Kidney (tissue), 14 donors: ENCODE results near the gene NR6A1. TPM values are rescaled to one million over a fixed set of nuclear protein-coding genes. Genes with fewer than 3 reads are reported as not detected.

Experiments used
- DNase-seq, 5 donors: peaks; one replicate each; pipeline ENCODE4 v3.0.0-alpha.2; 2013 to 2020
- FAIRE-seq: peaks from 2 replicates; lab custom pipeline; 2012; peaks lifted over from hg19 to GRCh38; lab: Jason Lieb, UNC
- H3K27ac ChIP-seq, 2 donors: one replicate each; pipeline ENCODE4 v1.7.0; 2013; ENCODE audit warnings: low read depth in 2 of 2, low read length in 2 of 2, inconsistent platforms in 1 of 2
- H3K27me3 ChIP-seq: one replicate; pipeline ENCODE4 v1.7.1; 2013; ENCODE audit warnings: low read length, inconsistent platforms; ENCODE audit not compliant: control insufficient read depth, insufficient read depth
- H3K36me3 ChIP-seq, 3 donors: one replicate each; pipeline versions ENCODE4 v1.7.0 to v1.7.1; 2013; ENCODE audit warnings: low read length in 3 of 3, control low read depth in 1 of 3, inconsistent platforms in 1 of 3; ENCODE audit not compliant: insufficient read depth in 3 of 3, control insufficient read depth in 2 of 3
- H3K4me1 ChIP-seq, 3 donors: one replicate each; pipeline versions ENCODE4 v1.7.0 to v1.7.1; 2013; ENCODE audit warnings: low read length in 3 of 3, inconsistent platforms in 1 of 3, low read depth in 1 of 3; ENCODE audit not compliant: control insufficient read depth in 2 of 3, insufficient read depth in 2 of 3
- H3K4me3 ChIP-seq, 3 donors: one replicate each; pipeline versions ENCODE4 v1.7.0 to v1.8.1; 2013; ENCODE audit warnings: low read length in 3 of 3, control low read depth in 1 of 3, inconsistent platforms in 1 of 3
- H3K9ac ChIP-seq, 3 donors: one replicate each; pipeline versions ENCODE4 v1.7.0 to v1.7.1; 2013; ENCODE audit warnings: low read length in 3 of 3, control low read depth in 1 of 3, inconsistent platforms in 1 of 3
- H3K9me3 ChIP-seq, 3 donors: one replicate each; pipeline versions ENCODE4 v1.7.0 to v1.7.1; 2013; ENCODE audit warnings: low read length in 3 of 3, control low read depth in 1 of 3, inconsistent platforms in 1 of 3; ENCODE audit not compliant: control insufficient read depth in 2 of 3, insufficient read depth in 1 of 3
- intact Hi-C: fragments of 100-400 bp; cut with DNase I; formaldehyde crosslinking; loops from one replicate; pipeline ENCODE4 v1.11.1; 2022
- polyA plus RNA-seq: library from polyadenylated mRNA; stranded (reverse); fragments of 350-450 nt; fragmentation: Illumina TruSeq; extraction: RNeasy Lipid Tissue Mini Kit (QIAGEN cat#74804); gene quantifications from one replicate; pipeline ENCODE4 v1.2.3, GENCODE V29; 2014; ENCODE audit warnings: low read depth, low replicate concordance; ENCODE audit not compliant: insufficient read depth
- total RNA-seq: library from RNA; stranded (reverse); fragmentation: NEBNext Ultra II Directional; extraction: Animal tissue kit (Norgen Biotek cat#: 25700); gene quantifications from one replicate; pipeline ENCODE4 v1.2.1, GENCODE V29; 2021
- TF ChIP-seq, protein P1 (sequence below): IDR thresholded peaks from 3 replicates; pipeline ENCODE4 v1.5.1; 2012; ENCODE audit warnings: mild to moderate bottlenecking, moderate library complexity, borderline replicate concordance; ENCODE audit not compliant: insufficient read depth; ENCODE audit errors: extremely low read depth
- donor health status: control.
- donor health status: control.
- donor health status: control.
- donor health status: control.
- donor health status: control.
- donor health status: DM: yes; HTN: yes; CAD: no.
- donor health status: Normal renal cell carcinoma (clear cell type).

NR6A1 gene
- total and polyA plus RNA-seq, 2 donors from 2014 or later = 1.2 to 3.5 TPM

DNA sequence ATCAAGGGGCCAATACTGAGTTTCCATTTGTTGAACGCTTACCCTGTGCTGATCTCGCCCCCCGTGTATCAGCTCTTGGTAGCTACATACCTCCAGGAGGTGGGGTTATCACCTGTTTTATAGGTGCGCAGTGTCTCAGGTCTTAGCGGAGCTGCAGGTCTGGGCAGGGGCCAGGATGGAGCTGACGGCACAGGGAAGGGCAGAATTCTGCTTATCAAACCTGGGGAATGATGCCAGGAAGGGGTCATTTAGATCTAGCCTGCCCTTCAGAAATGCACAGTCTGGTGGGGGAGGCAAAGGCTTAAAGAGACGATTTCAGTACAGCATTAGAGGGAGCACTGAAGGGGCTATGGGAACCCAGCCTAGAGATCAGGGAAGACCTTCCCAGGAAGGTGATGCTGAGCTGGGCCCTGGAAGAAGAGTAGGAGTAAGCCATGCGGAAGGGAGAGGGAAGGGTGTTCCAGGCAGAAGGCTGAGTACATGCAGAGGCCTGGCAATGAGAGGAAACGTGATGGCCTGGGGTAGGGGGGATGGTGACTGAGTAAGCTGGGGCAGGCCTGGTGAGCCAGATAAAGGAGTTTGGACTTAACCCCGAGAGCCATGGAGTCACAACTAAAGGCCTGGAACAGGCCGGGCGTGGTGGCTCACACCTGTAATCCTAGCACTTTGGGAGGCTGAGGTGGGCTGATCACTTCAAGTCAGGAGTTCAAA is 37.3 kb upstream of the NR6A1 start:
- DNase-seq (no peak), FAIRE-seq (no peak)
- H3K4me3 ChIP-seq = no peak overlapping the region
- H3K9me3 ChIP-seq = no peaks in the 10 kb centered on the region
- H3K9ac ChIP-seq = no peak overlapping the region
- no peak overlapping the region for H3K27ac ChIP-seq
- H3K4me1 ChIP-seq = no peaks in the 10 kb centered on the region
- H3K27me3 ChIP-seq = no peaks in the 10 kb centered on the region
- H3K36me3 ChIP-seq = no peaks in the 10 kb centered on the region
- intact Hi-C loops = no loop called here
- TF ChIP-seq, protein P1, sequence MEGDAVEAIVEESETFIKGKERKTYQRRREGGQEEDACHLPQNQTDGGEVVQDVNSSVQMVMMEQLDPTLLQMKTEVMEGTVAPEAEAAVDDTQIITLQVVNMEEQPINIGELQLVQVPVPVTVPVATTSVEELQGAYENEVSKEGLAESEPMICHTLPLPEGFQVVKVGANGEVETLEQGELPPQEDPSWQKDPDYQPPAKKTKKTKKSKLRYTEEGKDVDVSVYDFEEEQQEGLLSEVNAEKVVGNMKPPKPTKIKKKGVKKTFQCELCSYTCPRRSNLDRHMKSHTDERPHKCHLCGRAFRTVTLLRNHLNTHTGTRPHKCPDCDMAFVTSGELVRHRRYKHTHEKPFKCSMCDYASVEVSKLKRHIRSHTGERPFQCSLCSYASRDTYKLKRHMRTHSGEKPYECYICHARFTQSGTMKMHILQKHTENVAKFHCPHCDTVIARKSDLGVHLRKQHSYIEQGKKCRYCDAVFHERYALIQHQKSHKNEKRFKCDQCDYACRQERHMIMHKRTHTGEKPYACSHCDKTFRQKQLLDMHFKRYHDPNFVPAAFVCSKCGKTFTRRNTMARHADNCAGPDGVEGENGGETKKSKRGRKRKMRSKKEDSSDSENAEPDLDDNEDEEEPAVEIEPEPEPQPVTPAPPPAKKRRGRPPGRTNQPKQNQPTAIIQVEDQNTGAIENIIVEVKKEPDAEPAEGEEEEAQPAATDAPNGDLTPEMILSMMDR = no peak

- H3K36me3 ChIP-seq = no peaks in the 10 kb centered on the region
- H3K27ac ChIP-seq = no peak overlapping the region
- H3K27me3 ChIP-seq = no peaks in the 10 kb centered on the region
- no peak overlapping the region for H3K9ac ChIP-seq
- TF ChIP-seq, protein P1 = no peak
- H3K9me3 ChIP-seq = no peaks in the 10 kb centered on the region
- intact Hi-C loops = no loop called here
- DNase-seq (no peak), FAIRE-seq (no peak)
- peaks cover 0 to 3% (median 0%) of the 10 kb centered on the region in 3 donors for H3K4me1 ChIP-seq
- H3K4me3 ChIP-seq = no peak overlapping the region
These were observed 34.1 kb upstream of the NR6A1 start for GRCh38 chr9:124805186-124805585.

DNA sequence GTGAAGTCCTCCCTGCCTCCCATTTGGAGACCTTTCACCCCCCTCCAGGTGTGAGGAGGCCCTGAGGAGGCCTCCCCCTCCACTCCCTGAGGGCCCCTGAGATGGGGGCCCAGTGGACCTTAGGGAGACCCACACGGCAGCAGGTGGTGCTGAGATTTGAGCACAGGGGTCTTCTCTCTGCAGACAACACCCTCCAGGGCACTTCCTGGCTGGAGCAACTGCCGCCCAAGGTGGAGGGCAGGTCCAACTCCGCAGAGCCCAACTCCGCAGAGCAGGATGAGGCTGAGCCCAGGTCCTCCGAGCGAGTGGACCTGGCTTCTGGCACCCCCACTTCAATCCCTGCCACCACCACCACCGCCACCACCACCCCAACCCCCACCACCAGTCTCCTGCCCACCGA is 32.8 kb upstream of the NR6A1 start:
- no peak overlapping the region for H3K9ac ChIP-seq
- DNase-seq (no peak), FAIRE-seq (no peak)
- no peak overlapping the region for H3K27ac ChIP-seq
- H3K36me3 ChIP-seq = no peaks in the 10 kb centered on the region
- no peaks in the 10 kb centered on the region for H3K27me3 ChIP-seq
- H3K4me3 ChIP-seq = no peak overlapping the region
- intact Hi-C loops = no loop called here
- peaks cover 0 to 11% (median 0%) of the 10 kb centered on the region in 3 donors for H3K4me1 ChIP-seq
- TF ChIP-seq, protein P1 = no peak
- H3K9me3 ChIP-seq = no peaks in the 10 kb centered on the region
